Upper lobe of left lung (tissue), 6 donors: ENCODE measurements around the gene EYA4. TPM values are rescaled to one million over a fixed set of nuclear protein-coding genes. Genes with fewer than 3 reads are reported as not detected.

ENCODE experiments used
- ATAC-seq, 2 donors: fragments of 200-7000 bp; cut with Tn5 transposase; one replicate each; pipeline ENCODE4 v1.9.1; 2022; ENCODE audit warnings: mild to moderate bottlenecking in 2 of 2, moderate library complexity in 2 of 2; ENCODE audit not compliant: low FRiP score in 2 of 2
- DNase-seq, 2 donors: peaks; one replicate each; pipeline ENCODE4 v3.0.0-alpha.2; 2019 to 2020
- H3K27ac ChIP-seq, 4 donors: fragments of 200-600 bp; sonication (generic); one replicate each; pipeline ENCODE4 v1.5.1; 2016 to 2019
- H3K27me3 ChIP-seq, 4 donors: fragments of 200-600 bp; sonication (generic); one replicate each; pipeline ENCODE4 v1.5.1; 2017 to 2019
- H3K36me3 ChIP-seq, 4 donors: fragments of 200-600 bp; sonication (generic); one replicate each; pipeline ENCODE4 v1.5.1; 2016 to 2019
- H3K4me1 ChIP-seq, 4 donors: fragments of 200-600 bp; sonication (generic); one replicate each; pipeline ENCODE4 v1.5.1; 2018 to 2019
- H3K4me3 ChIP-seq, 4 donors: fragments of 200-600 bp; sonication (generic); one replicate each; pipeline ENCODE4 v1.5.1; 2017 to 2019; ENCODE audit warnings: mild to moderate bottlenecking in 2 of 4, moderate library complexity in 1 of 4
- H3K9me3 ChIP-seq, 4 donors: fragments of 200-600 bp; sonication (generic); one replicate each; pipeline ENCODE4 v1.5.1; 2018 to 2019
- EP300 ChIP-seq, 4 donors: sonication (generic); formaldehyde crosslinking; IDR thresholded peaks; one replicate each; pipeline ENCODE4 v1.5.1; 2017; ENCODE audit warnings: antibody characterized with exemption in 4 of 4, control low read depth in 2 of 4
- POLR2A ChIP-seq, 4 donors: fragments of 450-650 bp; IDR thresholded peaks; one replicate each; pipeline ENCODE4 v1.5.1; 2016 to 2017; ENCODE audit warnings: antibody characterized with exemption in 4 of 4, mild to moderate bottlenecking in 2 of 4
- POLR2AphosphoS5 ChIP-seq, 2 donors: sonication (generic); formaldehyde crosslinking; IDR thresholded peaks; one replicate each; pipeline ENCODE4 v1.5.1; 2017; ENCODE audit warnings: antibody characterized with exemption in 2 of 2
- WGBS, 2 donors: methylation state at CpG; one replicate each; pipeline ENCODE4 v1.1.5; 2017 to 2018; 5-methylcytosine and 5-hydroxymethylcytosine counted together
- total RNA-seq, 6 donors: library from RNA; depleted of rRNA in 4 of 6; stranded (reverse); fragments of >200 nt in 4 of 6; gene quantifications; one replicate each; pipeline versions ENCODE4 v1.1.0 to v1.2.1, GENCODE V29; 2016 to 2021
- TF ChIP-seq, protein P1 (sequence below), 6 experiments: fragments of 450-650 bp in 4 of 6; fragments of 200-600 bp in 2 of 6; sonication (generic) in 2 of 6; IDR thresholded peaks; one replicate each; pipeline ENCODE4 v1.5.1; 2016 to 2019; ENCODE audit warnings: antibody characterized with exemption in 6 of 6
- donor health status: DM: no; HTN: no; CAD: no; lungs with moderate emphysema.
- donor health status: DM: no; HTN: yes; CAD: no; lungs with severe emphysema.

EYA4 gene
- total RNA-seq, 6 donors from 2014 or later, result 1.0 to 8.9 (median 4.2) TPM

GRCh38 chr6:133541040-133541439 lies 299.9 kb downstream of the EYA4 start:
- no peak overlapping the region for H3K4me3 ChIP-seq
- H3K4me1 ChIP-seq, result no peaks in the 10 kb centered on the region
- H3K9me3 ChIP-seq, result no peaks in the 10 kb centered on the region
- no peaks in the 10 kb centered on the region for H3K27me3 ChIP-seq
- 60 to 79% methylated on average over 2 of the region's 2 CpGs for WGBS, 2 donors
- TF ChIP-seq EP300 (IDR thresholded peaks at IDR 0.05) (no peak), POLR2AphosphoS5 (IDR thresholded peaks at IDR 0.05) (no peak), POLR2A (IDR thresholded peaks at IDR 0.05) (no peak)
- TF ChIP-seq, protein P1, sequence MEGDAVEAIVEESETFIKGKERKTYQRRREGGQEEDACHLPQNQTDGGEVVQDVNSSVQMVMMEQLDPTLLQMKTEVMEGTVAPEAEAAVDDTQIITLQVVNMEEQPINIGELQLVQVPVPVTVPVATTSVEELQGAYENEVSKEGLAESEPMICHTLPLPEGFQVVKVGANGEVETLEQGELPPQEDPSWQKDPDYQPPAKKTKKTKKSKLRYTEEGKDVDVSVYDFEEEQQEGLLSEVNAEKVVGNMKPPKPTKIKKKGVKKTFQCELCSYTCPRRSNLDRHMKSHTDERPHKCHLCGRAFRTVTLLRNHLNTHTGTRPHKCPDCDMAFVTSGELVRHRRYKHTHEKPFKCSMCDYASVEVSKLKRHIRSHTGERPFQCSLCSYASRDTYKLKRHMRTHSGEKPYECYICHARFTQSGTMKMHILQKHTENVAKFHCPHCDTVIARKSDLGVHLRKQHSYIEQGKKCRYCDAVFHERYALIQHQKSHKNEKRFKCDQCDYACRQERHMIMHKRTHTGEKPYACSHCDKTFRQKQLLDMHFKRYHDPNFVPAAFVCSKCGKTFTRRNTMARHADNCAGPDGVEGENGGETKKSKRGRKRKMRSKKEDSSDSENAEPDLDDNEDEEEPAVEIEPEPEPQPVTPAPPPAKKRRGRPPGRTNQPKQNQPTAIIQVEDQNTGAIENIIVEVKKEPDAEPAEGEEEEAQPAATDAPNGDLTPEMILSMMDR (IDR thresholded peaks at IDR 0.05), result no peak
- H3K36me3 ChIP-seq, result no peaks in the 10 kb centered on the region
- no peak overlapping the region for H3K27ac ChIP-seq
- no peak for ATAC-seq
- no peak for DNase-seq

DNA sequence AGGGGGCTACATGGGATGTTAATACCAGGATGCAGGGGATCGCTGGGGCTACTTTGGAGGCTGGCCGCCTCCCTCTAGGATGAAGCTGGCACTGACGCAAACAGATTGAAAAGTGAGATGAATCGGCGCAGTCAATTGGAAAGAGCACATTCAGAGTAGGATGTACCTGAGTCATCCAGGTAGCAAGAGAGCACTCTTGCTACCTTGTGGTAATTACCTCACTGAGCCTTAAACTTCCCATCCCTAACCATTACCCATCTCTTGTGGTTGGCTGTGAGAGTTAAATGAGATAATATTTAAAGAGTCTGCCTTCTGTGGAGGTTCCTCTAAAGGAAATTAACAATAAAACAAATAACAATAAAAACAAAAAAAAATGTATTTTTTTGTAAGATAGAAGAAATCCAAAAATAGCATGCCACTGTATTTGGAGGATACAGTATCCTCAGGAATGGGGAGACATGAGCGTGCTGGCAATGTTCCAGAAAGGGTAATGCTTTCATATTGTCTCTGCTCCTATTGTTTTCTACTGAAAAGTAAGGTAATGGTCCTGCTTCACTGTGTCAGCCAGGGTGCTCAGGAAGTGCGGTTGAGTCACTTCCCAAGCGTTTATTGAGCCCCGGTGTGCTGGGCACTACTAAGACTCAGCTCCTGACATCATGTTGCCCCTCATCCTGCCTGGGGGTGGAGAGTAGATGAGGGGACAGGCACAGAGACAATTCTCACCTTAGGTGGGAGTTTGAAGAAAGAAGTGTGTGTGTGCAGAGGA lies 301.1 kb downstream of the EYA4 start:
- WGBS, 2 donors, result 74 to 80% methylated on average over 9 of the region's 9 CpGs
- TF ChIP-seq, protein P1 (IDR thresholded peaks at IDR 0.05), result no peak
- no peak for TF ChIP-seq POLR2AphosphoS5 (IDR thresholded peaks at IDR 0.05)
- Histone ChIP-seq H3K9me3 (no peaks in the 10 kb centered on the region), H3K36me3 (no peaks in the 10 kb centered on the region), H3K4me3 (no peak overlapping the region), H3K27ac (no peak overlapping the region), H3K4me1 (no peaks in the 10 kb centered on the region), H3K27me3 (no peaks in the 10 kb centered on the region)
- ATAC-seq (no peak), DNase-seq (no peak)

- TF ChIP-seq POLR2A (IDR thresholded peaks at IDR 0.05) (no peak), EP300 (IDR thresholded peaks at IDR 0.05) (no peak), POLR2AphosphoS5 (IDR thresholded peaks at IDR 0.05) (no peak)
- TF ChIP-seq, protein P1 (IDR thresholded peaks at IDR 0.05), result no peak
- Histone ChIP-seq H3K36me3 (no peaks in the 10 kb centered on the region), H3K4me1 (peaks cover 0 to 4% (median 0%) of the 10 kb centered on the region in 4 donors), H3K9me3 (no peaks in the 10 kb centered on the region), H3K27ac (no peak overlapping the region), H3K4me3 (no peak overlapping the region), H3K27me3 (no peaks in the 10 kb centered on the region)
- ATAC-seq (no peak), DNase-seq (peak in 1 of 2 donors; percentile 29)
- 90 to 91% methylated on average over 5 of the region's 5 CpGs for WGBS, 2 donors
These were observed 303.3 kb downstream of the EYA4 start for GRCh38 chr6:133544419-133544818.

DNA sequence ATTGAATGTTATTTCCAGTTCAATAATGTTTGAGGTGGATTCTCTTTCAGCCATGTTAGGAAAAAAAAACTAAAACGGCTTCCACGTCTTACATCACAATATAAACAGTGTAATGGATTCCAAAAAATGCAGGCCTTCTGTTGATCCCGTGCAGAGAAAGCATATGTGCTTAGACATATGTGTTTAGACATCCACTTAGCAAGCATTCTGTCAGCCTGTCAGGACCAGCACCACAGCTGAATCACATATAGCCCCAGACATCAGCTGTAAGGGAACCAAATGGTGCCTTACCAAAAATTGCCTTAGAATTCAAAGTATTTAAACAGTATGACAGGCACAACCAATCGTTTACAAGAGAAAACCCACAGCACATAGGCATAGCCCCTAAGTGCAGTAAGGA lies 304.9 kb downstream of the EYA4 start:
- ATAC-seq (no peak), DNase-seq (no peak)
- 48 to 56% methylated on average over 4 of the region's 4 CpGs for WGBS, 2 donors
- H3K36me3 ChIP-seq, result no peaks in the 10 kb centered on the region
- H3K4me3 ChIP-seq, result no peak overlapping the region
- TF ChIP-seq, protein P1 (IDR thresholded peaks at IDR 0.05), result no peak
- no peak for TF ChIP-seq POLR2A (IDR thresholded peaks at IDR 0.05)
- TF ChIP-seq EP300 (IDR thresholded peaks at IDR 0.05), result no peak
- no peak for TF ChIP-seq POLR2AphosphoS5 (IDR thresholded peaks at IDR 0.05)
- no peaks in the 10 kb centered on the region for H3K9me3 ChIP-seq
- H3K27me3 ChIP-seq, result no peaks in the 10 kb centered on the region
- no peak overlapping the region for H3K27ac ChIP-seq
- peaks cover 0 to 6% (median 0%) of the 10 kb centered on the region in 4 donors for H3K4me1 ChIP-seq

- Histone ChIP-seq H3K9me3 (no peaks in the 10 kb centered on the region), H3K4me3 (no peak overlapping the region), H3K4me1 (peaks cover 0 to 10% (median 3%) of the 10 kb centered on the region in 4 donors), H3K36me3 (no peaks in the 10 kb centered on the region), H3K27me3 (no peaks in the 10 kb centered on the region), H3K27ac (no peak overlapping the region)
- ATAC-seq (no peak), DNase-seq (no peak)
- WGBS, 2 donors, result 70 to 100% methylated on average over 1 of the region's 1 CpG
- TF ChIP-seq EP300 (IDR thresholded peaks at IDR 0.05) (no peak), POLR2AphosphoS5 (IDR thresholded peaks at IDR 0.05) (no peak), POLR2A (IDR thresholded peaks at IDR 0.05) (no peak)
- TF ChIP-seq, protein P1 (IDR thresholded peaks at IDR 0.05), result no peak
These were observed 306.0 kb downstream of the EYA4 start for GRCh38 chr6:133547136-133547535.
